Measurements from ENCODE around the gene FREY1. TPM values are rescaled to one million over a fixed set of nuclear protein-coding genes. Genes with fewer than 3 reads are reported as not detected.

Gene FREY1
- total and polyA plus RNA-seq, 2 of the 13 experiments (the other 11 are each of a cell fraction or from before 2014, with no cell fraction given): 0.44 to 0.73 TPM

- no peak for TF ChIP-seq U2AF2 (IDR thresholded peaks at IDR 0.05; ENCODE audit: low read depth, low read length)
Observed at GRCh38 chr11:45881708-45882368, 25.2 kb downstream of the FREY1 start (continued).

- DNase-seq (ENCODE audit: low spot score): no peak
- Histone ChIP-seq H3K27me3 (ENCODE audit: control insufficient read depth in 1 of 2, insufficient read depth in 2 of 2, low read length in 2 of 2) (no peaks in the 10 kb centered on the region), H3K9ac (ENCODE audit: insufficient read depth, low read depth, low read length) (no peak overlapping the region), H3K4me1 (ENCODE audit: insufficient read depth, low read length) (no peaks in the 10 kb centered on the region), H3K4me3 (replicated peaks in 1 of 3; ENCODE audit: insufficient read depth in 1 of 3, low read depth in 2 of 3, low read length in 3 of 3) (no peak overlapping the region), H3K27ac (ENCODE audit: extremely low read length, insufficient read depth, low read length) (no peak overlapping the region), H3K4me2 (ENCODE audit: low read depth, low read length) (no peak overlapping the region), H3K36me3 (replicated peaks in 1 of 2; ENCODE audit: control insufficient read depth in 1 of 2, insufficient read depth in 2 of 2, low read length in 2 of 2) (peaks cover 11 to 18% of the 10 kb centered on the region in 2 experiments), H3K79me2 (ENCODE audit: insufficient read depth, low read length) (no peaks in the 10 kb centered on the region), H4K20me1 (ENCODE audit: insufficient read depth, low read length) (peaks cover 12% of the 10 kb centered on the region; the same call in 1 of the 2 replicates), H3K9me3 (ENCODE audit: low read length) (no peaks in the 10 kb centered on the region), H2AFZ (ENCODE audit: low read length) (no peak overlapping the region)
- FAIRE-seq: no peak
- no peak for ATAC-seq
- BruUV-seq (replicated peaks): no TSS peak
- ChIA-PET CTCF (ENCODE audit: low intra/inter-chr PET ratio, low total read pairs) (no interaction called here), POLR2A (no interaction called here)
- intact Hi-C loops (cut with micrococcal nuclease; ENCODE audit: unreplicated experiment): no loop called here
- in situ Hi-C loops (cut with HindIII; ENCODE audit: extremely low pct_ligation_motif_present, low pct_unique_long_range_greater_than_20kb): no loop called here
- WGBS (ENCODE audit: low lambda C conversion rate): 94% methylated on average over 12 of the region's 15 CpGs
- TF ChIP-seq RBFOX2 (IDR thresholded peaks at IDR 0.05; ENCODE audit: low read depth, low read length): no peak
- TF ChIP-seq ZNF337 (CRISPR knock-in tag; IDR thresholded peaks at IDR 0.05; ENCODE audit: borderline replicate concordance, low read depth): no peak
- no peak for TF ChIP-seq RARA (CRISPR knock-in tag; IDR thresholded peaks at IDR 0.05)
- TF ChIP-seq LBX2 (CRISPR knock-in tag; IDR thresholded peaks at IDR 0.05; ENCODE audit: borderline replicate concordance): no peak
- no peak for TF ChIP-seq HOXA5 (CRISPR knock-in tag; IDR thresholded peaks at IDR 0.05)
- no peak for TF ChIP-seq SYNCRIP (IDR thresholded peaks at IDR 0.05; ENCODE audit: insufficient read depth, low read depth, low read length)
- no peak for TF ChIP-seq ZHX2 (IDR thresholded peaks at IDR 0.05; ENCODE audit: low read depth)
- TF ChIP-seq ZHX2 (CRISPR knock-in tag; IDR thresholded peaks at IDR 0.05; ENCODE audit: borderline replicate concordance): no peak
Observed at GRCh38 chr11:45880772-45881570, 26.1 kb downstream of the FREY1 start.
